Activated naive CD8-positive, alpha-beta T cell treated with anti-CD3 and anti-CD28 coated beads, Interleukin-2, amount 10 ng/mL, durations not matched to agents 7 days and 5 days (primary cell): ENCODE results near the gene IRGC. TPM values are rescaled to one million over a fixed set of nuclear protein-coding genes. Genes with fewer than 3 reads are reported as not detected.

Experiments
- ATAC-seq: fragments of 150-1000 bp; cut with Tn5 transposase; one replicate; pipeline ENCODE4 v1.10.0; 2021; ENCODE audit warnings: low read depth, moderate library complexity
- POLR2A ChIA-PET: fragments of 350-600 bp; sonication (Branson Sonifier 250); formaldehyde crosslinking; loops from one replicate; lab custom pipeline; 2021; ENCODE audit warnings: antibody characterized with exemption; lab: Charles Lee
- DNase-seq: peaks from one replicate; pipeline ENCODE4 v3.0.0; 2021
- H3K27ac Mint-ChIP-seq: one replicate; pipeline ENCODE4 v1.8.0; 2022; ENCODE audit warnings: mild to moderate bottlenecking, mixed read lengths
- H3K27me3 Mint-ChIP-seq: one replicate; pipeline ENCODE4 v1.8.0; 2022; ENCODE audit warnings: mild to moderate bottlenecking, moderate library complexity, mixed read lengths
- H3K36me3 Mint-ChIP-seq: one replicate; pipeline ENCODE4 v1.8.0; 2021; ENCODE audit warnings: mild to moderate bottlenecking, mixed read lengths
- H3K4me1 Mint-ChIP-seq: one replicate; pipeline ENCODE4 v1.8.0; 2021; ENCODE audit warnings: mixed read lengths
- H3K4me3 Mint-ChIP-seq: one replicate; pipeline ENCODE4 v1.8.0; 2022; ENCODE audit warnings: mild to moderate bottlenecking, moderate library complexity, mixed read lengths
- H3K9me3 Mint-ChIP-seq: one replicate; pipeline ENCODE4 v1.8.0; 2021; ENCODE audit warnings: mixed read lengths
- total RNA-seq, 2 experiments: library from RNA; stranded (reverse); gene quantifications; one replicate each; pipeline ENCODE4 v1.2.3, GENCODE V29; 2021

The IRGC gene
- total RNA-seq, 2 experiments from 2014 or later = not detected

DNA sequence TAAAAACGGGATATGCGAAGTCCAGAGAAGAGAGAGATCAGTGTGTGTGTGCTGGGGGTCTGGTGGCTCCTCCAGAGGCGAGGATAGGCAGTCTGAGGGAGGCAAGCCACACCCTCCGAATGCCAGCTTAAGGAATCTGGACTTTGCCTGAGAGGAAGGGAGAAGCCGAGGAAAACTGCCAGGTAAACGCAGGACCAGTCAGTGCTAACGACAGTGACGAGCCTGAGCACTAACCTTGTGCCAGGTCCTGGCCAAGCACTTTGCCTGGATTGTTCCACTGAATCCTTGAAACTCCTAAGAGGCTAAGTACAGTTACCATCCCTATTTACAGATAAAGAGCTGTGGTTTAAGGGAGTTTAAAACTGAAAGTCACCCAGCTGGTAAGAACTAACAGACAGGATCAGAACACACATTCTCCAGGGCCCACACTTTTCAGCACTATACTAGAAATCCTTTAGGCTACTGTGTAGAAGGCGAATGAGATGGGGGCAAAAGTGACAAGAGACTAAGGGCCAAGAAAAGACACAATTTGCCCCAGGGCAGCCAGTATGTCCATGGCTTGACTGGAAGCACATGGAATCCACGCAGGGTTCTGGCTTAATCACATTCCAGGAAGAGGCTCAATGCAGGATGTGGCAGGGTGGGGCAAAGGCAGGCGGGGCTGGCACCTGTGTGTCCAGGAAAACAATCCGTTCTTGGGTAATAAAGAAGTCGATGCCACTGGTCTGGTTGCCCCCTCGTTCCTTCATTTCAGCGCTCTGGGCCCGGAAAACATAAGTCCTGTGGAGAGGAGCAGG, 23.8 kb downstream of the IRGC start:
- peaks cover 41% of the 10 kb centered on the region for H3K36me3 Mint-ChIP-seq
- H3K4me1 Mint-ChIP-seq = peaks cover 4% of the 10 kb centered on the region
- no peak for DNase-seq
- POLR2A ChIA-PET = no interaction called here
- H3K4me3 Mint-ChIP-seq = no peak overlapping the region
- H3K27me3 Mint-ChIP-seq = no peaks in the 10 kb centered on the region
- H3K27ac Mint-ChIP-seq = no peak overlapping the region
- H3K9me3 Mint-ChIP-seq = no peaks in the 10 kb centered on the region
- no peak for ATAC-seq

DNA sequence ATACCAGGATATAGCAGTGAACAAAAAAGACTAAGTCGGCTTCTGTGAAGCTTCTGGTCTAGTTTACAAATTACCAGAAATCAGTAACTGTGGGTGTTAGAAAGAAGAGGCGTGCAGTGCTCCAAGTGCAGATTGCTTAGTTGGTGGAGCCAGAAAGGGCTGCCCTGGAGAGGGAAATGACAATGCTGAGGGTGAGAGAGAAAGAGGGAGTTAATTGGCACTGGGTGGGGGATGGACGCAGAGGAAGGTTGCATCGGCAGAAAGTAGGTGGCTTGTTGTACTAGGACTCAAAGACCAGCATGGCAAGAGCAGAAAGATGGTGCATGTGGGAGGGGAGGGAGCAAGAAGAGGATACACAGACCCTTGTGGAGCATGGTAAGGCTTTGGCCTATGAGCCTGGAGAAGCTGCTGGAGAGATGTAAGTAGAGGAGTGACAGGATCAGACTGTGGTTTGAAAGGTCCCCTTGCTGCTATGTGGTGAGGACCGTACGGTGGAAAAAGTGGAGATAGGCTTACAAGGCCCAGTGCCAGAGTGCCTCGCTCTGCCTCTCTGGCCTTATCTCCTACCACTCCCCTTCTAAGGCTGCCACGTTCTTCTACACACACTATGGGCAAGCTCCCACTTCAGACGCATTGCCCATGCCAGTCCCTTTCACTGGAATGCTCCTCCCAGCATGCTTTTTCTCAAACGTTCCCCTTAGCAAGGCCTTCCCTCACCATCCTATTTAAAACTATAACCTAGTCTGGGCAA, 25.4 kb downstream of the IRGC start:
- Mint-ChIP-seq H3K36me3 (peaks cover 44% of the 10 kb centered on the region), H3K27ac (no peak overlapping the region)
- ATAC-seq = no peak

DNA sequence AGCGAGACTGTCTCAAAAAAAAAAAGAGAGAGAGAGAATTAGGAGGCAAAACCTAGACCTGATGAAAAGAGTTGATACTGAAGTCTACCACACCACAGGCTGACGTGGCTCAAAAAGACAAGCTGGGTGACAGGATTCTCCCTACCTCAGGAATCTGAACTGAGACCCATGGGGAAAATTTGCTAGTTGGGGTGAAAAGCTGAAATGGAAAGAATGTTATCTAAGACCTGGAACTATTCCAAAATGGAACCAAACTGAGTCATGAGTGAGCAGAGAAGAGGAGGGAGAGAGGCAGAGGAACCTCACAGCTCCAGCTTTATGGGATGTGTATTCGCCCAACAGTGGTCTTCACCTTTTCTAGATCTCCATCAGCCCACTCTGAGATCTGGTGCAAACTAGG, 27.2 kb downstream of the IRGC start:
- POLR2A ChIA-PET = no interaction called here
- Mint-ChIP-seq H3K9me3 (no peaks in the 10 kb centered on the region), H3K4me1 (peaks cover 6% of the 10 kb centered on the region), H3K36me3 (peaks cover 41% of the 10 kb centered on the region), H3K27ac (no peak overlapping the region), H3K27me3 (no peaks in the 10 kb centered on the region), H3K4me3 (no peak overlapping the region)
- DNase-seq (no peak), ATAC-seq (no peak)

More for the DNA sequence above, 25.4 kb downstream of the IRGC start:
- Mint-ChIP-seq H3K4me3 (no peak overlapping the region), H3K4me1 (peaks cover 3% of the 10 kb centered on the region), H3K9me3 (no peaks in the 10 kb centered on the region), H3K27me3 (no peaks in the 10 kb centered on the region)
- DNase-seq = no peak
- POLR2A ChIA-PET = no interaction called here

DNA sequence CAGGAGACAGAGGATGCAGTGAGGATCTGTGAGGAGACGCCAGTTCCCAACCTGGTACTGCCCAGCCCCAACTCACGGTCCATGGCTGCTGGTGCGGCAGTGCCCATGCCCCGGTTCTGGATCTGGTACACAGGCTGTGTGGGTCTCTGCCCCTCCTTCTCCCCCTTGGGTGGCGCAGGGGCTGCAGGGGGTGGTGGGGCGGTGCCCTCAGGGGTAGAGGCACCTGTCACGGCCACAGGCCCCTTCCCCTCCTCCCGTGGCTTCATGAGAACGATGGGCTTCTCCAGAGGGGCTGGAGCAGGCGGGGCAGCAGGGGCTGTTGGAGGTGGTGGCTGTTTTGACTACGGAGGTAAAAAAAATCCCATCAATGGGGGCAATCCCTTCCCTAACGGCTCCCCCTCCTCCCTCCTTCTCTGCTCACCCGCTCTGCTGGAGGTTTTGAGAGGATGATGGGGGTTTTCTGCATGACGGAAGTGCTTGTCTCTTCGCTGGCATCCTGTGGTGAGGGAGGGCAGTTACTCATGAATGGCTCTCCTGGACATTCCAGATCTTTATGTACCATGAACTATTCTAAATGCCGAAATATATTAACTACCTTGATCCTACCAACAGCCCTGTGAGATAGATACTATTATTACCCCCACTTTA, 31.8 kb downstream of the IRGC start:
- no peak for DNase-seq
- Mint-ChIP-seq H3K27ac (peak overlapping the region; percentile 62), H3K4me1 (peaks cover 17% of the 10 kb centered on the region), H3K36me3 (peaks cover 46% of the 10 kb centered on the region), H3K9me3 (no peaks in the 10 kb centered on the region), H3K4me3 (no peak overlapping the region), H3K27me3 (no peaks in the 10 kb centered on the region)
- ATAC-seq = no peak
- POLR2A ChIA-PET = no interaction called here

DNA sequence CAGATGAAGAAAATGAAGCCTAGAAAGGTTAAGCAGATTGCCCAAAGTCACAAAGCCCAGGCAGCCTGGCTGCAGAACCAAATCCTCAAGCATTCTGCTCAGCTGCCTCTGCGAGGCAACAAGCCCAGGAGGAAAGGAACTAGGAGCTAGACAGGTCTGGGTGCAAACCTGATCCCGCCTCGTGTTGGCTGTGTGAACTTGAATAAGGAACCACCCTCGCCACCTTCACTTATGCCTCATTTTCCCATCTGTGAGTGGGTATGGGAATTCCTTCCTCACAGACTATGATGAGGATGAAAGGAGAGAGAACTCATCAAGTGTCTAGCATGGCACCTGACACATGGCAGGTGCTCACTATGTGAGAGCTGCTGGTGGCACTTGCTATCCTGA, 32.3 kb downstream of the IRGC start:
- ATAC-seq (no peak), DNase-seq (no peak)
- Mint-ChIP-seq H3K36me3 (peaks cover 42% of the 10 kb centered on the region), H3K4me3 (no peak overlapping the region), H3K9me3 (no peaks in the 10 kb centered on the region), H3K4me1 (peaks cover 21% of the 10 kb centered on the region), H3K27ac (no peak overlapping the region), H3K27me3 (no peaks in the 10 kb centered on the region)
- POLR2A ChIA-PET = no interaction called here

DNA sequence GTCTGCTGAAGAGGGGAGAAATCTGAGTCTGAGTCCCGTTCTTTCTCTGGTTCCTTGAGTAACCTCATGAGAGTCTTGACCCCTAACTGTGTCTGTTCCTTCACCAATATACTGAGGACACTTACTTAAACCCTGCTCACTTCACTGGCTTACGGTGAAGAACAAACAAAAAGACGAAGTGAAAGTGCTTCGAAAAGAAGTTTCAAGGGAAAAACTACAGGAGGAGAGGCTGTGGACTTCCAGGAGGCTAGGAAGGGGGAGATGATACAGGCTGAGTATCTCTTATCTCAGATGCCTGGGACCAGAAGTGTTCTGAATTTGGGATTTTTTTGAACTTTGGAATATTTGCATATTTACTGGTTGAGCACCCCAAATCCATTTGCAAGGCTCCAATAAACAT, 32.8 kb downstream of the IRGC start:
- DNase-seq (no peak), ATAC-seq (no peak)
- Mint-ChIP-seq H3K4me1 (peaks cover 24% of the 10 kb centered on the region), H3K27me3 (no peaks in the 10 kb centered on the region), H3K9me3 (no peaks in the 10 kb centered on the region), H3K4me3 (no peak overlapping the region), H3K27ac (no peak overlapping the region), H3K36me3 (peaks cover 42% of the 10 kb centered on the region)
- POLR2A ChIA-PET = no interaction called here

DNA sequence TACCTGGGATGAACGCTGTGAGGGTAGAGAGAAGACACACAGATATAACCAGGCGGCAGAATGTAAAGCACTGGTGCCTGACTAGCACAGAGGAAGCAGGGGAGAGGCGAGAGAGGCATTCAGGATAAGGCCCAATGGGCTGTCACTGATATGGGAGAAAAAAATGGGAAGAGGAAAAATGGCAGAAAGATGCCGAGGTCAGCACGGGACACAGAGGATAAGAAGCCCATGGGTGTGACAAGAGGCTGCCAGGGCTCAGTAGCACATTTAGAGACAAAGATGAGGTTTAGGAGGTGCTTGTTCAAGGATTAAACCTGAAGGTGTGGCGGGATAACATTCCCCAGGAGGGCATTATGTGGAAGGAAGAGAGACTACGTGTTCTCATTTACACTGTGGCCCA, 33.3 kb downstream of the IRGC start:
- no peak overlapping the region for H3K27ac Mint-ChIP-seq
- H3K36me3 Mint-ChIP-seq = peaks cover 39% of the 10 kb centered on the region
- peaks cover 28% of the 10 kb centered on the region for H3K4me1 Mint-ChIP-seq
- no peaks in the 10 kb centered on the region for H3K27me3 Mint-ChIP-seq
- ATAC-seq (no peak), DNase-seq (no peak)
- no peaks in the 10 kb centered on the region for H3K9me3 Mint-ChIP-seq
- no peak overlapping the region for H3K4me3 Mint-ChIP-seq
- POLR2A ChIA-PET = interaction anchor here (1.2 kb wide), 1 partner anchor 30 kb away, joined by 3 read pairs; no protein-coding TSS in a partner anchor

DNA sequence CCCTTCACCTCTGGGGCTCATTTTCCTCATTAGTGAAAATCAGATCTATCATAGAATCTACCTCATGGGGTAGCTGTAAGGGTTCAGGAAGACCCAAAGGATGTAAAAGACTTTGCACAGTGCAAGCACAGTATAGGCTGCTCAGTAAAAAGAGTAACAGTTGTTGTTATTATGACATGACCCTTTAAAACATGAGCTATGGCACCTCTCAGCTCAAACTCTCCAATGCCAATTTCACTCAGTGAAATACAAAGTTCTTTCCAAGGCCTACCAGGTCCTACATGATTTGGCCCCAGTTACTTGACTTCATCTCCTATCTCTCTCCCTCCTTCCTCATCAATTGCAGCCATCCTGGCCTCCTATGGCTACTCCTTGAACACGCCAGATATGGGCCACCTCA, 34.0 kb downstream of the IRGC start:
- Mint-ChIP-seq H3K27me3 (no peaks in the 10 kb centered on the region), H3K36me3 (peaks cover 34% of the 10 kb centered on the region), H3K4me3 (no peak overlapping the region), H3K4me1 (peaks cover 27% of the 10 kb centered on the region), H3K9me3 (no peaks in the 10 kb centered on the region), H3K27ac (peak overlapping the region; percentile 46)
- ATAC-seq (no peak), DNase-seq (no peak)
- POLR2A ChIA-PET = interaction anchor here (1.2 to 1.4 kb wide), 2 partner anchors 29 to 31 kb away, joined by 3 read pairs; partner anchors contain the start of gene KCNN4

DNA sequence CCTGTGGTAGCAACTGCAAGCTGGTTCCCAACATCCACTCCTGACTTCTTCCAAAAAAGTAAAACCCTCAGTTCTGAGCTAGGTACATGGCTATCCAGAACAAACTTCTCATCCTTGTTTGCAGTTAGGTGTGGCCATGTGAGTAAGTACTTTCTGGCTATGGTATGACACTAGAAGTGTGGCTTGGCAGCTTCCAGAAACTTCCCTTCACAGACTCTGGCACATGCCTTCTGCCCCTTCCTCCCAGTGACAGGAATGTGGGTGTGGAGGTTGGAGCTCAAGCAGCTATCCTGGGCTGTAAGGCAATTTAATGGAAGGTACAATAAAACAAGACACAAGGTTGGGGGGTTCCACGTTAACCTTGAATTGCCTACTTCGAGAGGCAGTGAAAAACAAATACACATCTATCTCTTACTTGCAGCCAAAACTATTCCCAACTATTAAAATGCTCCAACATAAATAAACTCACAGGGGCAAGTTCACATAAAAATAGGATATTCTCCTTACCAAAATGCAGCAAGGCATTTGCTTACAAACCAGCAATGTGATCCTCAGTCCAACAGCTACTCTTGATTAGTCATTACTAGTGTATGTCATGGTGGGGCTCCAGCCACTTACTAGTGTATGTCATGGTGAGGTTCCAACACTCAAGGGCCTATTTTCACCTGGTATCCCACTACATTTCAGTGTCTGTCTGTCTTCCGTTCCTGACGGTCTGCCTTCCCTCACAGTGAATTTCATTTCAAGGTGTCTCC, 35.8 kb downstream of the IRGC start:
- H3K4me3 Mint-ChIP-seq = no peak overlapping the region
- ATAC-seq = no peak
- peaks cover 36% of the 10 kb centered on the region for H3K4me1 Mint-ChIP-seq
- no peak for DNase-seq
- POLR2A ChIA-PET = interaction anchor here (1.1 to 8.2 kb wide), 2 partner anchors 14 to 83 kb away, joined by 6 to 111 read pairs; no protein-coding TSS in a partner anchor
- H3K27me3 Mint-ChIP-seq = no peaks in the 10 kb centered on the region
- peaks cover 34% of the 10 kb centered on the region for H3K36me3 Mint-ChIP-seq
- no peaks in the 10 kb centered on the region for H3K9me3 Mint-ChIP-seq
- H3K27ac Mint-ChIP-seq = peak overlapping the region; percentile 11

DNA sequence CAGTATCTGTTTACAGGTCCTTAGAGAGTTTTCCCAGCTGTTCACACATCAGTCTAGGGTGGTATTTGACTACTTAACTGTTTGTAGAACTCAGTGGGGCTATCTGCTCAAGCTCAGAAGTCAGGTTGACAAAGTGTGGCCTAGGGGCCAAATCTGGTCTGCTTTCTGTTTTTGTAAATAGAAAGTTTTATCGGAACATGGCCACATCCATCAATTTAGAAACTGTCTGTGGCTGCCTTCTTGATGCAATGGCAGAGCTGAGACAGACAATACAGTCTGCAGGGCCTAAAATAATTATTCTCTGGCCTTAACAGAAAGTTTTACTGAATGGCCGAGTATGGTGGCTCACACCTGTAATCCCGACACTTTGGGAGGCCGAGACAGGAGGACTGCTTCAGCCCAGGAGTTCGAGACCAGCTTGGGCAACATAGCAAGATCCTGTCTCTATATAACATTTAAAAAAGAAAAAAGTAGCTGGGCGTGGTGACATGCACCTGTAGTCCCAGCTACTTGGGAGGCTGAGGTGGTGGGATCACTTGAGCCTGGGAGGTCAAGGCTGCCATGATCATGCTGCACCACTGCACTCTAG, 36.5 kb downstream of the IRGC start:
- H3K4me3 Mint-ChIP-seq = no peak overlapping the region
- POLR2A ChIA-PET = interaction anchor here (1.1 to 8.2 kb wide), 4 partner anchors 13 to 83 kb away, joined by 3 to 111 read pairs (median 36); partner anchors contain the start of gene KCNN4
- no peaks in the 10 kb centered on the region for H3K9me3 Mint-ChIP-seq
- H3K27ac Mint-ChIP-seq = no peak overlapping the region
- ATAC-seq (no peak), DNase-seq (no peak)
- H3K4me1 Mint-ChIP-seq = peaks cover 38% of the 10 kb centered on the region
- H3K27me3 Mint-ChIP-seq = no peaks in the 10 kb centered on the region
- peaks cover 36% of the 10 kb centered on the region for H3K36me3 Mint-ChIP-seq

DNA sequence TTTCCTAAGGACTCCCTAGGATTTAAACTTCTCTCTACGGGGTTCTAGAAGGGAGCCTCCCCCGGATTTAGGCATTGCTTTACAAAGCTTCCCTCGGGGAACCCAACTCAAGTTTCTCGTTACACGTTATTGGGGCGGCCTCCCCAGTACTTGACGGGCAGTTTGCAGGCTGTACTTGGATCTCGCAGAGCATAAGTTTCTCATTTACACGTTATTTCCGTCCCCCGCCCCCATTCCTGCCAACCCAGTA, 38.3 kb downstream of the IRGC start:
- Mint-ChIP-seq H3K4me1 (peaks cover 38% of the 10 kb centered on the region), H3K4me3 (peak overlapping the region; percentile 99), H3K27ac (peak overlapping the region; percentile 100), H3K27me3 (no peaks in the 10 kb centered on the region), H3K9me3 (no peaks in the 10 kb centered on the region), H3K36me3 (peaks cover 31% of the 10 kb centered on the region)
- ATAC-seq (no peak), DNase-seq (no peak)
- POLR2A ChIA-PET = interaction anchor here (0.7 to 8.2 kb wide), 12 partner anchors 9 to 411 kb away, joined by 3 to 111 read pairs (median 4); partner anchors contain the start of genes IRGQ, KCNN4, ZNF226 and ZNF576

DNA sequence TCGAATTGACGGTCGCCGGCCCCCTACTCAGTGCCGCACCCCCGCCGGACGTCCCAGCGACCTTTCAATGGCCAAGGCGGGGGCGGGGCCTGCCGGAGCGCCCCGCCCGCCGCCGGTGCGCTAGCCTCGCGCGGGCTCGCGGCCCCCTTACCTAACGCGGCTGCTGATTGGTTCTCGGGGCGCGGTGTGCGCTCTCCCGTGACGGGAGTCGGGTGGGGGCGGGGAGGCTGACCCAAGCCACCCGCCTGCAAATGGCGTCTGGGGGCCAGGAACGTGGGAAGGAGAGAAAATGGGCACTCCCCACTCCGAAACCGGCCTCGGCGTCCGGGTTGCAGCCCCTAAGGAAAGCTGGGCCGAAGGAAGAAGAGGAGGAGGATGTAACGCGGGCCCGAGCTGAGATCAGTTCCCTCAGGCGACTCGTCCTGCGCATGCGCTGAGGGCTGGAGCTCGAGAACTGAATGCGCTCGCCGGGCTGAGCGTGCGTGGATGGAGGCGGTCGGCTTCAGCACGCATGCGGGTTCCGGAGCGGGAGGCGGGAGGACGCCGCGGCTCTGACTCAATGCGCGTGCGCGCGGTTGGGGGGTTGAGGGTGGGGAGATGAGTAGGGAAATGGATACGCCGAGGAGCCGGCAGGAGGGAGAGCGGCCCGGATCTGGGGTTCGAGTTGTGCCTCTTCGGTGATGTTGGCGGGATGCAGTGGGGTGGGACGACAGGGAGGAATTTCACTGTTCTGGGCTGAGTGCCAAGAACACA, 38.8 kb downstream of the IRGC start, which contains the start of gene SMG9:
TSS of gene SMG9 (minus strand) at position 460 of the 753 bp plus-strand sequence. CDS start 4,221 bp downstream, outside the sequence.
- peak; percentile 99 for DNase-seq
- no peaks in the 10 kb centered on the region for H3K9me3 Mint-ChIP-seq
- peaks cover 41% of the 10 kb centered on the region for H3K4me1 Mint-ChIP-seq
- POLR2A ChIA-PET = interaction anchor here (0.7 to 8.2 kb wide), 13 partner anchors 9 to 411 kb away, joined by 3 to 111 read pairs (median 4); partner anchors contain the start of genes IRGQ, KCNN4, ZNF226 and ZNF576
- no peaks in the 10 kb centered on the region for H3K27me3 Mint-ChIP-seq
- peaks cover 30% of the 10 kb centered on the region for H3K36me3 Mint-ChIP-seq
- peak within 1 kb of the TSS; percentile 99 for H3K4me3 Mint-ChIP-seq
- peak within 1 kb of the TSS; percentile 100 for H3K27ac Mint-ChIP-seq
- ATAC-seq = peak; percentile 85
